ENCODE results near the gene HYAL1. TPM values are rescaled to one million over a fixed set of nuclear protein-coding genes. Genes with fewer than 3 reads are reported as not detected.
"Not testable (repeated sequence)": the region's sequence is repeated elsewhere in the genome, so short reads cannot be mapped to it uniquely, and the experiment has no call there.

The HYAL1 gene
- polyA plus RNA-seq, 3 donors = 6.1 to 9.4 (median 7.7) TPM

DNA sequence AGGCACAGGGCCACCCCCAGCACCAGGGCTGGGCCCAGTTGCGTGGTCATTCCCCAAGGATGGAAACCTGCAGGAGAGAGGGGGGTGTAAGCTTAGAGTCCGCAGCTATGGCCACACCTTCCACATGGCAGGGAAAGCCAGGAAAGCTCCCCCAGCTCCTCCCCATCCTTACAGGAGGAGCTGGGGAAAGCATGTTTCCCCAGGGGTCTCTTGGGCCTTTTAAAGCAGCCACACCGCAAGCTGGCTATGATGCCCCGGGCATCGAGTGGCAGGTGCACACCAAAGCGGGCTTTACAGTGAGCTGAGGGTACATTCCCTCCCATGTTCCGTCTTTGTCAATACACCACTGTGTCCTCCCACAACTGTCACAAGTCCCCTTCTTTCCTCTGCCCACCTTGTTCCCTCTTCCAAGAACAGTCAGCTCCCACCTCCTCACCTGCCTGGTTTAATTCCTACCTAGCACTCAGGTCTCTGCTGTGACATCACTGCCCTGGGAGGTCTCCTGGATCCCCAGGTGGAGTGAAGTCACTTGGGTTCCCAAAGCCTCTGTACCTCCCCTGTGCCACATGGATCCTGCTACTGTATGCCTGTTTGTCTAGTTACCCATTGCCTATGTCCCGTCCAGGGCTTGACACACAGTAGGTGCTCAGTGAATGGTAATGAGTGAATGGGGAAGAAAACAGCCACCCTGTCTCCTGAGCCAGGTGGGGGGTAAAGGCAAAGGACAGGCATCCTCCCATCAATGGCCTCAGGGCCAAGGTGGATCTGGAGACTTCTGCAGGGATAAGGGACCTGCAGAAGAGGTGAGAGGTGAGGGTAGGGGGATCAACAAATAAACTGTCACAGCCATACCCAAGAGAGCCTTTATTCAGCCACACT is 7.6 kb downstream of the HYAL1 start:
- no peak for DNase-seq

- DNase-seq = no peak
Measured at GRCh38 chr3:50294492-50295403, 8.6 kb downstream of the HYAL1 start.

DNA sequence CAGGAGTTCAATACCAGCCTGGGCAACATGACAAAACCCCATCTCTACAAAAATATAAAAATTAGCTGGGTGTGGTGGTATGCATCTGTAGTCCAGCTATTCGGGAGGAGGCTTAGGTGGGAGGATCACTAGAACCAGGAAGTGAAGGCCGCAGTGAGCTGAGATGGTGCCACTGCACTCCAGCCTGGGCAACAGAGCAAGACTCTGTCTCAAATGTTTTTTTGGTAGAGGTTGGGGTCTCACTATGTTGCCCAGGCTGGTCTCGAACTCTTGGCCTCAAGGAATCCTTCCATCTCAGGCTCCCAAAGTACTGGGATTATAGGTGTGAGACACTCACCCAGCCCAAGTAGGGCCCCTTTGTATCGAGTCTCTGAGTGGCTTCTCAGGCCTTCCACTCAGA is 9.3 kb downstream of the HYAL1 start:
- DNase-seq = no peak

DNA sequence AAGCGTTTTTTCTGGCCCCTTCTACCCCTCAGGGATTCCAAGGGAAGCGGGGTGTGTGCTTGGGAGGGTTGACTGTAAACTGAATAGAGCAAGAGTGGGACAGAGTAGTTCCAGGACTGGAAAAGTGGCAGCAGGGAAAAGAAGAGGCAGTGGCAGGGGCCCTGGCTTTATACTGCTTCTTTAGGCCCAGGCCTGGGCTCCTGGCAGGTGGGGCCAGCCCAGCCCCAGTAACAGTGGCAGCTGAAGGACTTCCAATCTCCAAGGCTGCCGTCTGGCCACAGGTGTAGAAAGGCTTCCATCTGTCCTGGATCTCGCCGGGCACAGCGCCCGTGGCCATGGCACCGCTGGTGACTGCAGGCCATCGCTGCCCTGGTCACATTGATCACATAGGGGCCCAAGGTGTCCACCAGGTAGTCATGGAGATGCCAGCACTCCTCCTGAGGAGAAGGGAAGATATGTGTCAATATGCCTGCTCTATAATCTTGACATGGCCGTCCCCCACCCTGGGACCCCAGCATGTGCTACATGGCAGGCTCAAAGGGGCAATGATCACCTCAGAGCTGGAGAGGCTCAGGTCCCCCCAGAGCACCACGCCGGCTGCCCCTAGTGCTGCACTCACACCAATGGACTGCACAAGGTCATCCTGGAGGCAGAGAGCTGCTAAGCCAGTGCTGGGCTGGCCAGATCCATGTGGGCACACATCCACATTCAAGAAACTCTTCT is 10.1 kb downstream of the HYAL1 start:
- DNase-seq = no peak

- peak; percentile 97 for DNase-seq
Measured at GRCh38 chr3:50292159-50293078, 11.0 kb downstream of the HYAL1 start, which contains the start of gene IFRD2. TSS of gene IFRD2 (minus strand) at chr3:50292429. CDS start at chr3:50292274, 155 bp downstream.

- DNase-seq = no peak
Measured at GRCh38 chr3:50290161-50290641, 13.2 kb downstream of the HYAL1 start.

DNA sequence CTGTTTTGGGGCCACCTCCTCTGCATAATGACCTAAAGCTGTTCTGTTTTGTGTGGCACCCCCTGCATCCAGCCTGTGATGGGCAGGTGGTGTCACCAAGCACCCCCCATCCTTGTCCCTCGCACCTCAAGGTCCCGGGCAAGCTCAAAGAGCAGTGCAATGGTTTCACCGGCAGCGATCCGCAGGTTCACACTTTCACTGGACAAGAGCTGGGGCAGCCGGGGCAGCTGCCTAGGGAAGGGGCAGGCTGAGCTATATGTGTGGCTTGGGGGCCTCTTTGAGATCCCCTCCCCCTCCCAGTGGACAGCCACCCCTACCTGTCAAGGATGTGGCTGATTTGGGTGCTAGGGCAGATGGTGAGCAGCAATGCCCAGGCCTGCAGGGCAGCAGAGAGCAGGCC is 14.2 kb downstream of the HYAL1 start:
- no peak for DNase-seq

DNA sequence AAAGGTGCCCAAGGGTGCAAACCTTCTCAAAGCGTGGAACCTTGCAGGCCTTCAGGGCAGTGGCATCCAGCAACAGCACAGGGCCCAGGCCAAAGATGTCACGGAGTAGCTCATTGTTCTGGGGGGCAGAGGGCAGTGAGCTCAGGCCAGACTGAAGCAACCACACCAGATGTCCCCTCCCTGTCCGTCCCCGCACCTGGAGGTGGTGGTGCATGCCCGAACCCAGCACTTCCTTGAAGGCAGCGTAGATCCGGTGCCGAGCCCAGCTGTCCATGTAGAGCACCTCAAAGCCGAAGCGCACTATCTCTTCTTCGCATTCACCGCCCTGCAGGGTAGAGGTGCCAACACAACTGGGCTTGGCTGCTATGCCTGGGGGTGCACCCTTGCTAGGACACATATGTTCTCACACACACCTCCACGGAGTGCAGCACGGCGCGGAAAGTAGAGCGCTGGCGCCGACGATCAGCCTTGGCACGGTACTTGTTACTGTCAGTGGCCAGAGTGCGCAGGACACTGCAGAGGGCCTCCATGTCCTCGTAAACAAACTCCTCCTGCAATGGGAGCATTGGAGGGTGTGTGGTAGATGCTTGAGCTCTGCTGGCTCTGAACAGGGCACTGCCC is 14.9 kb downstream of the HYAL1 start:
- DNase-seq = no peak

GRCh38 chr3:50287262-50287661 is 16.1 kb downstream of the HYAL1 start:
- DNase-seq = no peak

GRCh38 chr3:50286322-50287227 is 16.8 kb downstream of the HYAL1 start:
- no peak for DNase-seq

DNA sequence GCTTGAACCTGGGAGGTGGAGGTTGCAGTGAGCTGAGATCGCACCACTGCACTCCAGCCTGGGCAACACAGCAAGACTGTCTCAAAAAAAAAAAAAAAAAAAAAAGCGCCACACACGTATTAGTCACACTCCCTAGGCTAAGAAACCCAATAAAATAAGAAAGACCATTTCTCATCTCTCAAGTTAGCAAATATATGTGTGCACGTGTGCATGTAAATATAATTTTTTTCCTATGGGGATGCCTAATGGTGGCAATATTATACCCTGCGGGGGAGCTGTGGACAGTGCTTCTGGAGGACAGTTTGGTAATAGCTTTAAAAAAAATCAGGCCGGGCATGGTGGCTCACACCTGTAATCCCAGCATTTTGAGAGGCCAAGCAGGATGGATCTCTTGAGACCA is 19.3 kb downstream of the HYAL1 start:
- not testable (repeated sequence) for DNase-seq

DNA sequence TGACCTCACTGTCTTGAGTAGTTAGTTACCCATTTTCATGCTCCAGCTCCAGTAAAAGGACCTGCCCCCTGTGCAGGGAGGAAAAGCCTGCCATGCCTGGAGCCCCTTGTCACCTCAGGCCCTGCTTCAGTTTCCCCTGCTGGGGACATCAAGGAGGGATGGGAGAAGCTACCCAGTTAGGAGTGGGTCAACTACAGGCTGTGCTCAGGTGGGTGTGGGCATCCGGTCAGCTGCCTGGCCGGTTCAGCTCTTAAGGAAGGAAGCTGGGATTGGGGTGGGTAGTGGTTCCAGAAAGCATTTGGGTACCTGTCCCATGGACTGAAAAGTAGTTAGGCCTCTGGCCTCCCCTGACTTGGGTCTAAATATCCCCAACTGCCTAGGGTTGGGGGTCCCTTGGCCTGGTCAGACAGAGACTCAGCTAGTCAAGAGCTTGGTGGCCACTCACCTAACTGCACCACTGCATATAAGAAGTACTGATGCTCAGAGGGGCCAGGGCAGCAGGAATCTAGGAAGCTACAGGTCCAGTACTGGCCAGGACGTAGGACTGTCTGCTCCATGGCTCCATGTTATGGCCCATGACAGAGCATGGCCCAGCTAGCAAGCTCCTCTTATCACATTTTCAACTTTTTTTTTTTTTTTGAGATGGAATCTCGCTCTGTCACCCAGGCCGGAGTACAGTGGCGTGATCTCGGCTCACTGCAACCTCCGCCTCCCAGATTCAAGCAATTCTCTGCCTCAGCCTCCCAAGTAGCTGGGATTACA is 23.9 kb downstream of the HYAL1 start:
- DNase-seq = no peak

- no peak for DNase-seq
Measured at GRCh38 chr3:50278880-50279224, 24.5 kb downstream of the HYAL1 start, which contains the start of gene LSMEM2. TSS of gene LSMEM2 (plus strand) at chr3:50279087. CDS start at chr3:50279114, 27 bp downstream.

GRCh38 chr3:50278123-50278879 is 25.1 kb downstream of the HYAL1 start:
- no peak for DNase-seq

GRCh38 chr3:50276762-50277101 is 26.6 kb downstream of the HYAL1 start:
- DNase-seq = no peak

DNA sequence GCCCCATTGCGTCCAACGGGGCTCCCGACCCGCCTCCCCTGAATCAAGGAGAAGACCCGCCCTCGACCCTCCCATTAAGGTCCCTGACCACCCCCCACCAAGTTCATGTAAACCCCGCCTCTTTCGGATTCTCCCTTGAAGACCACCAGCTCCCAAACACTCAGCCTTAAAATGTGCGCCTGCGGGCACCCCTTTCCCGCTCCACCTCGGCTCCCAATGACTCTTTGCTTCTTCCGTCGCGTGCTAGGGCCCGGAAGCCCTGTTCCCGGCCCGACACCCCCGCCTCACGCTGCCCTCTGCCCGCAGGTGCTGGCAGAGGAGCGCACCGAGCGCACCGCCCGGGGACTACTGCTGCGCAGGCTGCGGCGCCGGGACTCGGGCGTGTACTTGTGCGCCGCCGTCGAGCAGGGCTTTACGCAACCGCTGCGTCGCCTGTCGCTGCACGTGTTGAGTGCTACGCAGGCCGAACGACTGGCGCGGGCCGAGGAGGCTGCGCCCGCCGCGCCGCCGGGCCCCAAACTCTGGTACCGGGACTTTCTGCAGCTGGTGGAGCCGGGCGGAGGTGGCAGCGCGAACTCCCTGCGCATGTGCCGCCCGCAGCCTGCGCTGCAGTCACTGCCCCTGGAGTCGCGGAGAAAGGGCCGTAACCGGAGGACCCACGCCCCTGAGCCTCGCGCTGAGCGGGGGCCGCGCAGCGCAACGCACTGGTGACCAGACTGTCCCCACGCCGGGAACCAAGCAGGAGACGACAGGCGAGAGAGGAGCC is 27.2 kb downstream of the HYAL1 start:
- DNase-seq = no peak

Data from renal pelvis (tissue), 4 donors.